HS-5 (cell line): ENCODE data around the gene KREMEN1.
"Not testable (repeated sequence)": the region's sequence is repeated elsewhere in the genome, so short reads cannot be mapped to it uniquely, and the experiment has no call there.

ENCODE experiments used
- DNase-seq: peaks from one replicate; pipeline ENCODE4 v3.0.0-alpha.2; 2012; ENCODE audit warnings: low read depth

The KREMEN1 gene

DNA sequence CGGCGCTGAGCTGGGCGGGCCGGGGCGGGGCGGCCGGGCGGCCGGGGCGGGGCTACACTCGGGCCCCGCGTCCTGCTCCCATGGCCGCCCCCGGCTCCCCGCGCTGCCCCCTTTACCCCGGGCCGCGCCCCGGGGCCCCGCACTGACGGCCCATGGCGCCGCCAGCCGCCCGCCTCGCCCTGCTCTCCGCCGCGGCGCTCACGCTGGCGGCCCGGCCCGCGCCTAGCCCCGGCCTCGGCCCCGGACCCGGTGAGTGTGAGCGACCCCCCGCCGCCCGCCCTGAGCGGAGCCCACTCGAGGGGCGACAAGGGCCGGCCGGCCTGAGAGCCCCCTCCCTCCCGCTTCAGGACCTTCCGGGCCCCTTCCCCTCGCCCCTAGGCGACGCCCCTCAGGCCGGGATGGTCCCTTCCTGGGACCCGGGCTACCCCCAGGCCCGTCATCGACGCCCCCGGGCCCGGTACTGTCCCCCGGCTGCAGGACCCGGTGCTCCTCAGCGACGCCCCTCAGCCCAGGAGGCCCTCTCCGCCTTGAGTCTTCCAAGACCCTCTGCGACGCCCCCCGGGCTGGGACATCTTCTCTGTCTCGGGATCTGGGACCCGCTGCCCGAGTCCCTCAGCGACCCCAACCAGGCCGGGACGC is at the start of gene KREMEN1:
Gene KREMEN1, plus strand, starts transcription at position 57 of the 639 bp plus-strand sequence. Its CDS starts 96 bp downstream, at position 153.
- no peak for DNase-seq

GRCh38 chr22:29023172-29023796 is 49.6 kb upstream of the KREMEN1 start:
- DNase-seq, result no peak

DNA sequence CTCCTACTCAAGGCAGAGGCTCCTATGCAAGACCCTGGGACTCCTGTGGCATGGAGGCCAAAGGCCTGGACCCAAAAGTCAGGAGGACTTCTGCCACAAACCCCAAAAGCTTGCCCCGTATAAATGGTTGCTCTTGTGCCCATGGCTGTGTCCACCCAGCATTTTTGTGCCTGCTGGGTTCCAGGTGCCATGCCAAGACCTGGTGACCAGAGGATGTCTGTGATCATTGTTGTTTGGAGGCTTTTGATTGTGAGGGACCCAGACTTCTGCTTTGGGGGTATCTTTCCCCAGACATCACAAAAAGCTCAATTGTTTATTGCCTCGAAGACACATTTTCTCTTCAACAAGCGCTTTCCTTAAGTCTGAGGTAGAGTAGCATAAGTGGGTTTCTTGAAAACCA is 46.3 kb upstream of the KREMEN1 start:
- no peak for DNase-seq

- no peak for DNase-seq
Observed at GRCh38 chr22:29028468-29028867, 44.4 kb upstream of the KREMEN1 start.

DNA sequence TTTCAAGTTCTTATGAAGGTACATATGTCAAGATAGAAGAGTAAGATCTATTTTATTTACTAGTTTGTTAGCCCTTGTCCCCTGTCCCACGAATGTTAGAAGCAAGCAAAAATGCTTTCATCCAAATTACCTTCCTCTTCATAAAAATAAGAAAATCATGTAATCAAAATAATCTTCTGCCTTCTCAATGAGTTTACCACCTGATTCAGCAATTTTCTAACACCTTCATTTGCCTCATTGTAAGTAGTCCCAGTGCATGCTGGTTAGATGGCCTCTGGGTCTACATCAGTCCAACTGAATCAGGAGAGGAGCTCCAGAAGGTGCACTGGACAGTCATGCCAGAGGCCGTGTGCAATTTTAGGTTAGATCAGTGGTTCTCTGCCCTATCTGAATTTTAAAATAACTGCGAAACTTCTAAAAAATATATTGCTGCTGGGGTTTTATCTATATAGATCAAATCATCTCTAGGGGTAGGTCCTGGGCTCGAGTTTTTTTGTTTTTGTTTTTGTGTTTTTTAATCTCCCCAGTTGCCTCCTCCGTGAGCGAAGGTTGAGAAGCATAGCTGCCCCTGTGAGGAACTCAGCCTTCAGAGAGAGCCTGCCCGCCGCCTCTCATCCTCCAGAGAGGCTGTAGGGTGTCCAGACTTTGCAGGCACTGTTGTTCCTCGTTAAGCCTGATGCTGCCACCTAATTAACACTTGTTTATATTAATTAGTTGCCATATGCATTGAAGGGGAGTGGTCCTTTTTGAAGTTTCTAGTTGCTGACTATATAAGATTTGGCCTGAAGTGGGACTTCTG is 43.4 kb upstream of the KREMEN1 start:
- no peak for DNase-seq

DNA sequence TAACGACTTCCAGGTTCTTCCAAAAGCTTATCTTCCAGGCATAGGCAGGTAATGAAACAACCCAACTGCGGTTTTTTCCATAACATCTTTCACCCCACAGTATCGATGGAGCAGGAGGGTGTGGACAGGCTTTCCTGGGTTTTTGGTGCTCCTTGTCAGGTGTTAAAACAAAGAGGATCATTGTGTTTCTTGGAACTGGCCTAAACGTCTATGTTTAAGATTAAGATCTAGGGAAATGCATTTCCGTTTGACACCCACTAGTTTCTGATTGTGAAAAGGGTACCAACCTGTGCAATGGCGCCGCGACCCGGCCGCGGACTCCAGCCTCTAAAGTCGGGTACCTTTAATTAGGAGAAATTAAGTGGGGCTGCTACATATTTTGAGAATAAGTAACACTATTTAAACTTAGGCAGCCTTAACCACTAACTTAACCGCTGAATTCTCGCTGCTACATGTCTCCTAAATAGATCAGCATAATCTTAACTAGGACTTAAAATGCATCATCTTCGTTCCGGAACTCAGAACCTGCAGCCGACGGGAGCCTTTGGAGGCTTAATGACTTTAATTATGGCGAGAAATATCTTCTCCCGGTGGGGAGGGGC is 42.7 kb upstream of the KREMEN1 start:
- DNase-seq, result no peak

GRCh38 chr22:29030618-29031226 is 42.1 kb upstream of the KREMEN1 start:
- DNase-seq, result no peak

GRCh38 chr22:29031227-29032011 is 41.4 kb upstream of the KREMEN1 start:
- peak; percentile 80 for DNase-seq

GRCh38 chr22:29032014-29032475 is 40.8 kb upstream of the KREMEN1 start:
- no peak for DNase-seq

GRCh38 chr22:29032584-29032983 is 40.3 kb upstream of the KREMEN1 start:
- no peak for DNase-seq

DNA sequence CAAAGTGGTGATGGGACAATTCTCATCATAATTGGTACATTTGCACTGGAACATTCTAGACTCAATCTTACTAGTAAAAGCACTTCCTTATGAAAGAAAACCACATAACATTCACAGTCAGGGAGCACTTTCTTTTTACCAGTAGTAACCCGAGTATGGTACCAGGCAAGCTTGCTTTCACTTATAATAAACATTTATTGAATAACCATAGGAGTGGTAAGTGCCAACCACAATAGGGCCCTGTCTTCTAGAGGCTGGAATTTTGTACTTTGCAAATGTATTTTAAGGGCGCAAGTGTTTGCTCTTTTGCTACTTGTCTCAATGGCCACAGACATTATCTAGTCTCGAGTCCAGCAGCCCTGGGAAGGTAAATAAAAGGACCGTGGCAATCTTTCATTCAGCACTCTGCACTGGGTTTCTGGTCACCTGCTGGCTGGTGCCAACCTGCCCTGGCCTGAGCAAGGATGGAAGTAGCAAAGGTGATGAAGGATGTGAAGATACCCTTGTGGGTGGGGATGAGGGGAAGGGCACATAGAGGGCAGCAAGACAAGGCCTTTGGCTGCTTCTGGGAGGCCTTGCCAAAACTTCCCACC is 35.4 kb upstream of the KREMEN1 start:
- DNase-seq, result no peak

DNA sequence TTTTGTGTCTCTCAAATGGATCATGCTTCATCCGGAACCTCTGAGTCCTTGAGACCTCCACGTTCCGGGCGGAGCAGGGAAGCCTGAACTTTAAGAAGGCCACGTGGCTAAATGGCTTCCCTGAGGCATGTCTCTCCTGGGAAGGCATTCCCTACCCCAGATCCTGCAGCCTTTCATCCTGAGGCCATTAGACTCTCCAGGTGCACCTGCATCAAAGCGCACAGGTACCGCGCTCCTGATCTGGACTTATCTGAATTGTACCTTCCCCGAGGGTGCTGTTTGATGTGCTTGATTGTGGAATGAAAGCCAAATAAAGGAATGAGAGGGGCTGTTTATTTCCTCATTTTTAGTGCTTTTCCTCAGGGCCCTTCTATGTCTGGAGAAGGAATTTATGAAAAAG is 33.7 kb upstream of the KREMEN1 start:
- DNase-seq, result no peak

GRCh38 chr22:29039684-29040083 is 33.2 kb upstream of the KREMEN1 start:
- DNase-seq, result not testable (repeated sequence)

GRCh38 chr22:29040385-29041275 is 32.2 kb upstream of the KREMEN1 start:
- peak; percentile 77 for DNase-seq

DNA sequence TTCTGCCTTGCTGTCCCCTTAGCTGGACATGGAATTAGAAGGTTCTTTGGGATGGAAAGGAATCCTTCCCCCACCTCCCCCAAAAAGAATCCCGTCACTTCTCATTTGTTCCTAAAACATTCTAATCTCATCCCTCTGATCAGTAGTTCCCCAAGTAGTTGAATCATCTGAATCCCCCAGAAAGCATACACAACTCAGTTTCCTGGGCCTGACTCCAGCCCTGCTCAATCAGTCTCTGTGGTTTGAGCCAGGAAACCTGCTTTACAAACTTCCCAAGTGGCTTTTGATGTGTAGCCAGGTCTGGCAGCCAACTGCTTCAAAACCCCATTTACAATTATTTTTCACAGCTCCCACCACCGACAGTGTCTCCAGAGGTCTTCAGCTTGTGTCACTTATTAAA is 31.4 kb upstream of the KREMEN1 start:
- DNase-seq, result no peak

- DNase-seq, result peak; percentile 53
Observed at GRCh38 chr22:29043906-29044575, 28.8 kb upstream of the KREMEN1 start.

- peak; percentile 51 for DNase-seq
Observed at GRCh38 chr22:29044657-29045176, 28.1 kb upstream of the KREMEN1 start.

DNA sequence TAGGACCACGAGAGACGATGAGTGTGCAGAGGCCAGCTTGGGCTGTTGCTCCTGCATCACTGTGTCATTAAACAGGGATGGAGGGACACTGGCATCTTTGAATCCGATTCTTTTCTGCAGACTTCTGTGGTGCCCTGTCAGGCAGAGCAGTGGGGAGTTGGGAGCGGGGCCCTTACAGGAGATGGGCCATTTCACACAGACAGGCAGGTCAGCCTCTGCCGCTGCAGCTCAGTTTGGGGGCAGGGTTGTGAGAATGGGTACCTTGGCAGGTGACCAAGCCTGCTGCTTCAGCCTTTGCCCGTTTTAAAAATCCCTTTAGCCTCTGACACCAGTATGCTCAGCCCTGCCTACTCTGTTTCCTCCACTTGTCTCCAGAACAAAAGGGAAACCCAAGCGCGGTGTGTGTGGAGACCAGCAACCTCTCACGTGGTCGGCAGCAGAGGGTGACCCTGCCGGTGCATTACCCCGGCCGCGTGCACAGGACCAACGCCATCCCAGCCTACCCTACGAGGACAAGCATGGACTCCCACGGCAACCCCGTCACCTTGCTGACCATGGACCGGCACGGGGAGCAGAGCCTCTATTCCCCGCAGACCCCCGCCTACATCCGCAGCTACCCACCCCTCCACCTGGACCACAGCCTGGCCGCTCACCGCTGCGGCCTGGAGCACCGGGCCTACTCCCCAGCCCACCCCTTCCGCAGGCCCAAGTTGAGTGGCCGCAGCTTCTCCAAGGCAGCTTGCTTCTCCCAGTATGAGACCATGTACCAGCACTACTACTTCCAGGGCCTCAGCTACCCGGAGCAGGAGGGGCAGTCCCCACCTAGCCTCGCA is 23.8 kb upstream of the KREMEN1 start:
- no peak for DNase-seq
